ENCODE results near the gene C1QTNF6.

DNA sequence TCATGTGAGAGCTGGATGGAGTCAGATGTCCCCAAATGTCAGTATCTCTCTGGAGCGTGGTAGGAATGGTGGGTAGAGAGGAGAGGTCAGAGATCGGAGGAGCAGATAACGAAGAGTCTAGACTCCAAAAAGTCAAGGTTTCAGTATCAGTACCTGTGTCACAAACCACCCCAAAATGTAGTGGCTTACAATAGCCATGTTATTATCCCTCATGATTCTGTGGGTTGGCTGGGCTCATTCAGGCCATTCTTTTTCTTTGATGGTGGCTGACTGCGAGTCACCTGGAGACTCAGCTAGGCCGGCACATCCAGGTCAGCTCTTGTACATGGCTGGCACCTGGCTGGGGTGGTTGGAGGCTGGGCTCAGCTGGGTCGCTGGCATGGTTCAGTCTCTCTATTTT is 31.5 kb upstream of the C1QTNF6 start:
- TF ChIP-seq CTCF (conservative IDR thresholded peaks at IDR 0.05; ENCODE audit: low read depth, low read length) (no peak), EZH2 (IDR thresholded peaks at IDR 0.05; ENCODE audit: borderline replicate concordance, low read depth, low read length, poor library complexity, severe bottlenecking) (no peak)

All from A673 (cell line).